Esophagus muscularis mucosa (tissue), 3 donors: ENCODE measurements around the gene PALMD.

Source experiments
- CTCF ChIP-seq, 3 experiments: fragments of 200-600 bp in 2 of 3; fragments of 450-650 bp in 1 of 3; sonication (generic) in 2 of 3; IDR thresholded peaks; one replicate each; pipeline ENCODE4 v1.5.1; 2017 to 2019; ENCODE audit warnings: antibody characterized with exemption in 3 of 3, mild to moderate bottlenecking in 2 of 3, moderate library complexity in 1 of 3
- POLR2A ChIP-seq: fragments of 450-650 bp; IDR thresholded peaks from one replicate; pipeline ENCODE4 v1.6.1; 2017; ENCODE audit warnings: antibody characterized with exemption, moderate library complexity, mild to moderate bottlenecking, low read depth
- POLR2AphosphoS5 ChIP-seq, 2 donors: sonication (generic); formaldehyde crosslinking; IDR thresholded peaks; one replicate each; pipeline ENCODE4 v1.6.1; 2017; ENCODE audit warnings: antibody characterized with exemption in 2 of 2

- TF ChIP-seq POLR2A: no peak
- no peak for TF ChIP-seq POLR2AphosphoS5 (IDR thresholded peaks at IDR 0.05)
- no peak for TF ChIP-seq CTCF (IDR thresholded peaks at IDR 0.05)
Observed at GRCh38 chr1:99669376-99669775, 23.5 kb downstream of the PALMD start.
